Skin of body (tissue), 2 donors: ENCODE results near the gene NPLOC4. TPM values are rescaled to one million over a fixed set of nuclear protein-coding genes. Genes with fewer than 3 reads are reported as not detected.
"Not testable (repeated sequence)": the region's sequence is repeated elsewhere in the genome, so short reads cannot be mapped to it uniquely, and the experiment has no call there.

Experiments used
- DNase-seq: peaks from one replicate; lab custom pipeline; 2025; lab: John Stamatoyannopoulos, UW
- total RNA-seq: library from RNA; depleted of rRNA; stranded (reverse); fragments of >200 nt; gene quantifications from one replicate; pipeline ENCODE4 v1.2.3, GENCODE V29; 2014

Gene NPLOC4
- total RNA-seq, 1 donor from 2014 or later = 35.4 TPM

- DNase-seq = no peak
Measured at GRCh38 chr17:81589612-81590011, 47.3 kb downstream of the NPLOC4 start.

- DNase-seq = no peak
Measured at GRCh38 chr17:81586096-81586495, 50.8 kb downstream of the NPLOC4 start.

GRCh38 chr17:81584771-81585170, 52.1 kb downstream of the NPLOC4 start:
- DNase-seq = not testable (repeated sequence)

- DNase-seq = no peak
Measured at GRCh38 chr17:81583589-81584342, 53.1 kb downstream of the NPLOC4 start.

- DNase-seq = no peak
Measured at GRCh38 chr17:81582749-81583148, 54.2 kb downstream of the NPLOC4 start.

- no peak for DNase-seq
Measured at GRCh38 chr17:81582341-81582740, 54.6 kb downstream of the NPLOC4 start.

GRCh38 chr17:81581758-81582157, 55.2 kb downstream of the NPLOC4 start:
- DNase-seq = no peak

GRCh38 chr17:81580481-81580880, 56.4 kb downstream of the NPLOC4 start:
- DNase-seq = no peak

GRCh38 chr17:81579821-81580321, 57.0 kb downstream of the NPLOC4 start:
- no peak for DNase-seq

- no peak for DNase-seq
Measured at GRCh38 chr17:81579298-81579697, 57.6 kb downstream of the NPLOC4 start.

GRCh38 chr17:81578561-81579225, 58.2 kb downstream of the NPLOC4 start:
- no peak for DNase-seq

GRCh38 chr17:81578038-81578441, 58.9 kb downstream of the NPLOC4 start:
- DNase-seq = no peak

- DNase-seq = no peak
Measured at GRCh38 chr17:81577278-81578000, 59.5 kb downstream of the NPLOC4 start.

GRCh38 chr17:81576621-81577277, 60.2 kb downstream of the NPLOC4 start:
- DNase-seq = no peak

GRCh38 chr17:81575836-81576235, 61.1 kb downstream of the NPLOC4 start:
- no peak for DNase-seq

- no peak for DNase-seq
Measured at GRCh38 chr17:81574643-81574956, 62.3 kb downstream of the NPLOC4 start.

- no peak for DNase-seq
Measured at GRCh38 chr17:81573794-81574642, 62.9 kb downstream of the NPLOC4 start.

- DNase-seq = peak; percentile 5
Measured at GRCh38 chr17:81572563-81573168, 64.2 kb downstream of the NPLOC4 start.

- no peak for DNase-seq
Measured at GRCh38 chr17:81570964-81571363, 65.9 kb downstream of the NPLOC4 start.

- no peak for DNase-seq
Measured at GRCh38 chr17:81569986-81570514, 66.9 kb downstream of the NPLOC4 start.
